Activated CD4-positive, alpha-beta T cell treated with anti-CD3 and anti-CD28 coated beads for 4 hours (primary cell): ENCODE measurements around the gene NIPBL.
"Not testable (repeated sequence)": the region's sequence is repeated elsewhere in the genome, so short reads cannot be mapped to it uniquely, and the experiment has no call there.

ENCODE experiments used
- DNase-seq, 2 donors: peaks; one replicate each; pipeline ENCODE4 v3.0.0-alpha.2; 2020

Gene NIPBL

DNA sequence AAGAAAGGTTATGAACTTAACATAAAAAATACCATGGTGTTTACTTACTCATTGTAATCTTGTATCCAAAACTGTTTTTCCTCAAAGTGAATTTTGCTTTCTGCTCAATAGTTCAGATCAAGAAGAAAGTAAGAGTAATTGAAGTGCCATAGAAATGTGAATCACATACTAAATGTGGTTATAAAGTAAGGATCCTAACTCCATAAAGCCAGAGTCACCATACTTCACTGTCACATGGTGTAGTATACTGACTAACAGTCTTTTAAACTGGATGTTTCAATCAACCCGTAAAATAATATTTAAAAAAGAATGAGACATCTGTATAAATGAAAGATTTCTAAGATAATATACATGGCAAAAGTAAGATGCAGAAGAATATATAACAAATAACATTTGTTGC, 72.1 kb downstream of the NIPBL start:
- no peak for DNase-seq

GRCh38 chr5:36949593-36949992, 73.0 kb downstream of the NIPBL start:
- no peak for DNase-seq

DNA sequence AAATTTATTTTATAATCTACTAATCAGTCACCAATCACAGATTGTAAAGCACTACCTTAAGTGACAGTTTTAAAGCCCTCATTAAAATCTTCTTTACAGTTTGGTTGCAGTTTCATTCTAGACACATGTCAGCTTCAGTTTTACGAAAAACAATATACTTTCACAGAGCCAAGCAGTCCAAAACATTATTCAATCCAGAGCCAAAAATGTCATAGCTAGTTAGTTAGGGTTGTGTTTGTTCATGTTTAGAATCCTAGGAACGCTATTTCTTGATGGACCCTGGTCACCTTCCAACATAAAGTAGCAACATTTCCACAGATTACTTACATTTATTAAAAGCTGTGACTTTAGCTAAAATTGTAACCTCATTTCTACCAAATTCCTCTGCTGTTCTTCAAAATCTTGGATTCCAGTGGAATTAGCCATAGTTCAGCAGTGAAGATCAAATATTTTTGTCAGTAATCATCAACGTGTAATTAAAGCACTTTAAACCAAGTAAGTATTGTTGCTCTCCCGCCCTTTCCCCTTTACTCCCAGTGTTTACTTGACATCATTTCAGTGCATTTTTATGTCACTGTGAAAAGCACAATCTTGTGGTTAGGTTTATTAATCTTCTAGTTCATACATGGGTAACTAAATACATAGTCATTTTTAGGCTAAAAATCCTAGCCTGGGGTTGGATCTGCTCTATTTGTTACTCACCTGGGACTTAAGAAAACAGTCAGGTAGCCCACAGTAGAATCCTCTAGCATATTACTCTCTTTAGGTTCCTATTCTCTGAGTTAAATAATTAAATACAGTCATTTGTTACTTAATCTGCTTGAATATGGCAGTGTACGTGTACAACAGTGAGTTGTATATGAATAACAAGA, 74.3 kb downstream of the NIPBL start:
- no peak for DNase-seq

DNA sequence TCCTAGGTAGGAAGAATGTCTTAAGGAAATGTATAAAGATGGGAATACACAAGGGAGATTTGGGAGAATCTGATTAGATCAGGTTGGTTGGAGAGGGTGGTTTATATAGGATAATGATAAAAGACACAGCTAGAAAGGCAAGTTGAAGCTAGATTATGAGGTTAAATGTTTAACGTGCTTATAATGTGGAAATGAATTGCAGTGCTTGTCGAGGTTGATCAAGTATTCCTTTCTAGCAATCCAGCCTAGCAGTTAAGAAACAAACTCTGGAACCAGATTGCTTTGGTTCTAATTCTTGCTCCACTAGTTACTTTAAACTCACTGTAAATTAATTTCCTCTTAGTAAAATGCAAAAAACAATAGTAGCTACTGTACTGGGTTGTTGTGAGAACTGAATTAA, 76.5 kb downstream of the NIPBL start:
- no peak for DNase-seq

DNA sequence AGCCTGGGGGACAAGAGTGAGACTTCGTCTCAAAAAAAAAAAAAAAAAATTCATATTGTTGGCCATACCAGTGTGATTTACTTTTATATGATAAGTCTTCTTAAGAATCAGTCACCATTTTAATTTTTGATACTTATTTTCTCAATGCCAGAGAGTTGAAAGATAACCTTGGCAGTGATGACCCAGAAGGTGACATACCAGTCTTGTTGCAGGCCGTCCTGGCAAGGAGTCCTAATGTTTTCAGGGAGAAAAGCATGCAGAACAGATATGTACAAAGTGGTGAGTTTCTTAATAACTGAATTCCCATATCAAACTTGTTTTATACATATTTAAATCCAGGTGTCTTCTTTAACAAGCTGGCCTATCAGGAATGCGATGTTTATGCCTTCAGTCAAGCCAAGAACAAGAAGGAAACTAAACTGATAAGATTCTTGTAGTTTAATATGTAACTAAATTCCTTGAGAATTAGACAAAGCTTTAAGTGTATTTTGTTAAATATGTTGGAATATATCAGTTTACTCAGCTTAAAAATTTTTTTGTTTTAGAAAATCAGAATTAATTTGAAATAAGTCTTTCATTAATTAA, 81.5 kb downstream of the NIPBL start:
- no peak for DNase-seq

DNA sequence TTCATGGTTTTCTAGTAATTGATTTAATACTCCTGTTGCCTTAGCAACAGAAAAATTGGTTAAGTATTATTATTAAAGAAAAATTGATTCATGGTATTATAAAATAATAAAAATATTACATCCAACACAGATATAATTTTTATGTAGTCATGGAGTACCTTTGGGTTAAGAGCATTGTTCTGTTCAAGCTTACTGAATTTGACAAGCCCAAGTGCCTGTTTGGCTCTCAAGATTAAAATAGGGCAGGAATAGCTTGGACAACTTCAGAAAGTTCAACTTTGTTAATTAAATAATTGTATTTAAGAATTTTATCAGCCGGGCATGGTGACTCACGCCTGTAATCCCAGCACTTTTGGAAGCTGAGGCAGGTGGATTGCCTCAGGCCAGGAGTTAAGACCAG, 82.0 kb downstream of the NIPBL start:
- no peak for DNase-seq

- DNase-seq = no peak
Measured at GRCh38 chr5:36965179-36965578, 88.6 kb downstream of the NIPBL start.

DNA sequence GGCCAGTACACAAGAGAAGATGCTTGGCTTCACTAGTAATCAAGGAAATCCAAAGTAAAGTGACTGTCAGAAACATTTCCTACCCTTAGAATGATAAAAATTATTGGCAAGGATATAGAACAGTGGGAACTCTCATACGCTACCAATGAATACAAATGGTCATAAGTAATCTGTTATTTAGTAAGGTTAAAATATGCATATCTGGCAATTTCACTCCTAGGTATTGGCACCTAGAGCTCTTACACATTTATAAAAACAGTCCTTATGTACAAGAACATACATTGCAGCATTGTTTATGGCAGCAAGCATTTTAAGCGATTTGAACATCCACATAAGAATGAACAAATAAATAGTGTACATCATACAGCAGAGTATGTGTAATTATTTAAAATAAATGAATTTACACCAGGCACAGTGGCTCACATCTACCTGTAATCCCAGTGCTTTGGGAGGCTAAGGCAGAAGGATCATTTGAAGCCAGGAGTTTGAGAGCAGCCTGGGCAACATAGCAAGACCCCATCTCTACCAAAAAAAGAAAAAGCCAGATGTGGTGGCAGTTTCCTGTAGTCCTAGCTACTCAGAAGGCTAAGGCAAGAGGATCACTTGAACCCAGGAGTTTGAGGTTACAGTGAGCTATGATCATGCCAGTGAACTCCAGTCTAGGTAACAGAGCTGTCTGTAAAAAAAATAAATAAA, 93.3 kb downstream of the NIPBL start:
- DNase-seq = no peak

GRCh38 chr5:36978196-36978595, 101.6 kb downstream of the NIPBL start:
- no peak for DNase-seq

GRCh38 chr5:36982146-36982545, 105.6 kb downstream of the NIPBL start:
- no peak for DNase-seq

GRCh38 chr5:36985387-36985786, 108.8 kb downstream of the NIPBL start:
- DNase-seq = no peak

- no peak for DNase-seq
Measured at GRCh38 chr5:36988396-36988795, 111.8 kb downstream of the NIPBL start.

- no peak for DNase-seq
Measured at GRCh38 chr5:36998578-36998977, 122.0 kb downstream of the NIPBL start.

DNA sequence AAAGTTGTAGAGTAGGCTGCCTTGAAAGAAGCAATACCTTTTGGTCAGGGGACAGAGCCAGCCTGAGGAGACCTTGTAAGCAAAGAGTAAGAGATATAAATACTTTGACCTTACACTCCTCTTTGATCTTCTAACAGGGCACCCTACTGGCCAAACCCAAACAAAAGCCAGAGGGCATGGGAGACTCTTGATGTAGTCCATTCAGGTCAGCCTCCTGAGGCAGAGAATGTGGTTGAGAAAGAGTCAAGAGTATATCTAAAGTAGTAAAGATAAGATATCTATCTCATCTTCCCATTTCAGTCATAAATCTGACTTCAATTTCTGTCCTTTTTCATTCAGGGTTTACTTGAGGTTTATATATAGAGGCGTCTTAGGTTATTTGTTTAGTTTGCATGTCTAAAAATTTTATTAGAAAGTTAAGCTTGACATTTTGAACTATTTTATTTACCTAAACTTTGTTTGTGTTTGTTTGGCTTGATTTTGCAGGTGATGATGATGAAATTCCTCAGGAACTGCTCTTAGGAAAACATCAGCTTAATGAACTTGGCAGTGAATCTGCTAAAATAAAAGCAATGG, 125.7 kb downstream of the NIPBL start:
- no peak for DNase-seq

GRCh38 chr5:37005252-37005651, 128.7 kb downstream of the NIPBL start:
- no peak for DNase-seq

DNA sequence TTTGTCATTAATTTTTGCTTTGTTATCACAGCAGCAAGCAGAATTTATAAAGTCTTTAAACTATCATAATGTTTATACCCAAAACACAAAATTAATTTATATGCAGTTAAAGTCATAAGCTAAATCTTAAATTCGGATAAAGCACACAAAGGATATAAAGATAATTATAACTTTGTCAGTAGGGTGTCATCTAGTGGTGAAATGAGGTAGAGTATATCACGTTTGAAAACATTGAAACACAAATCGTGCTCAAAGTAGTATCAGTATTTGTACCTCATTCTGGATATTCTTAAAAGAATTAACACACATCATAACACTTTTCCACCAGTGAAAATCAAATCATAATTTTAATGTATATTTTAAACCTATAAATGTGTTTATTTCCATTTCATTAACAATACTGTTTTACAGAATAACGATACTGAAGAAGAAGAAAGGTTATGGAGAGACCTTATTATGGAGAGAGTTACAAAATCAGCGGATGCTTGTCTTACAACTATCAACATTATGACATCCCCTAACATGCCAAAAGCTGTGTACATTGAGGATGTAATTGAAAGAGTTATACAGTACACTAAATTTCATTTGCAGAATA, 129.5 kb downstream of the NIPBL start:
- no peak for DNase-seq

DNA sequence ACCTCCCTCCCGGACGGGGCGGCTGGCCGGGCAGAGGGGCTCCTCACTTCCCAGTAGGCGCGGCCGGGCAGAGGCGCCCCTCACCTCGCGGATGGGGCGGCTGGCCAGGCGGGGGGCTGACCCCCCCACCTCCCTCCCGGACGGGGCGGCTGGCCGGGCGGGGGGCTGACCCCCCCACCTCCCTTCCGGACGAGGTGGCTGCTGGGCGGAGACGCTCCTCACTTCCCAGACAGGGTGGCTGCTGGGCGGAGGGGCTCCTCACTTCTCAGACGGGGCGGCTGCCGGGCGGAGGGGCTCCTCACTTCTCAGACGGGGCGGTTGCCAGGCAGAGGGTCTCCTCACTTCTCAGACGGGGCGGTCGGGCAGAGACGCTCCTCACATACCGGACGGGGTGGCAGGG, 136.6 kb downstream of the NIPBL start:
- DNase-seq = not testable (repeated sequence)

- no peak for DNase-seq
Measured at GRCh38 chr5:37014321-37014720, 137.8 kb downstream of the NIPBL start.

GRCh38 chr5:37015795-37016666, 139.5 kb downstream of the NIPBL start:
- no peak for DNase-seq

DNA sequence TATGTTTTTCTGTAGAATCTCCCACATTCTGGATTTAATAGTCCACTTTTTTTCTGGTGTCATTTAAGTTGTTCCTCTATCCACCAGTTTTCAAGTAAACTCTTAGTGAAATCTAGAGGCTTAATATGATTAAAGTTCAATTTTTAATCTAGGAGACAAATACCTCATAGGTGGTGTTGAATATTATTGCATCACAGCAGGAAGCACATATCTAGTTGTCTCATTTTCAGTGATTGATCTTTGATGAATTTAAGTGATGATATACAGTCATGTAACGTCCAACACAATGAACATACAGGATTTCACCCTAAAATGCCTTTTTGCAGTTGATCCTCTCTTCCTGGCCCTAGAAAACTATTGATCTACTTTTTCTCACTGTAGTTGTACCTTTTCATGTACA, 152.3 kb downstream of the NIPBL start:
- DNase-seq = no peak

- DNase-seq = no peak
Measured at GRCh38 chr5:37029436-37029835, 152.9 kb downstream of the NIPBL start.

GRCh38 chr5:37034955-37035354, 158.4 kb downstream of the NIPBL start:
- no peak for DNase-seq
